Measurements from ENCODE around the gene KLHL29. TPM values are rescaled to one million over a fixed set of nuclear protein-coding genes. Genes with fewer than 3 reads are reported as not detected.
A peak's percentile ranks its signal among the peaks of the same experiment; 100 is the strongest.

KLHL29 gene
- total RNA-seq, 1 donor from 2014 or later = 36.5 TPM

DNA sequence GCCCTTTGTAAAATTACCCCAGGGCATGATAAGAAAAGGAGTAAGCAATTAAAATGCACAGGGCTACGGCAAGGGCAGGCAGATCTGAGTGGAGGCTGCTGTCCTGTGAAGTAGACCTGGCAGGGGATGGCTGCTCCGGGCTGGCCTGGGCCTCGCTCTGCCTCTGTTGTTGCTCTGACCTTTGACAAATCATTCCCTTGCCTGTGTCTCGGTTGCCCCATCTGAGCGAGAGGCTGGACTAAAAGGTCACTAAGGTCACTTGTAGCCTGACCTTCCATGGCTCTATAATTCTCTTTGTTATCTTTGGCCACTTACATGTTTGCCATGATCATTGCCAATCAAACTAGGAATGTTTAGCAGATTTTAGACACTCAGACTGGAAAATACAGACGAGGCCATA, 118.1 kb downstream of the KLHL29 start:
- peaks cover 43% of the 10 kb centered on the region for H3K4me1 Mint-ChIP-seq (ENCODE audit: low read depth, unreplicated experiment)
- no peak overlapping the region for H3K4me3 Mint-ChIP-seq (ENCODE audit: unreplicated experiment)
- DNase-seq = peak; percentile 16
- H3K36me3 Mint-ChIP-seq (ENCODE audit: unreplicated experiment) = no peaks in the 10 kb centered on the region
- no peaks in the 10 kb centered on the region for H3K9me3 Mint-ChIP-seq (ENCODE audit: unreplicated experiment)
- TF ChIP-seq, protein P1, sequence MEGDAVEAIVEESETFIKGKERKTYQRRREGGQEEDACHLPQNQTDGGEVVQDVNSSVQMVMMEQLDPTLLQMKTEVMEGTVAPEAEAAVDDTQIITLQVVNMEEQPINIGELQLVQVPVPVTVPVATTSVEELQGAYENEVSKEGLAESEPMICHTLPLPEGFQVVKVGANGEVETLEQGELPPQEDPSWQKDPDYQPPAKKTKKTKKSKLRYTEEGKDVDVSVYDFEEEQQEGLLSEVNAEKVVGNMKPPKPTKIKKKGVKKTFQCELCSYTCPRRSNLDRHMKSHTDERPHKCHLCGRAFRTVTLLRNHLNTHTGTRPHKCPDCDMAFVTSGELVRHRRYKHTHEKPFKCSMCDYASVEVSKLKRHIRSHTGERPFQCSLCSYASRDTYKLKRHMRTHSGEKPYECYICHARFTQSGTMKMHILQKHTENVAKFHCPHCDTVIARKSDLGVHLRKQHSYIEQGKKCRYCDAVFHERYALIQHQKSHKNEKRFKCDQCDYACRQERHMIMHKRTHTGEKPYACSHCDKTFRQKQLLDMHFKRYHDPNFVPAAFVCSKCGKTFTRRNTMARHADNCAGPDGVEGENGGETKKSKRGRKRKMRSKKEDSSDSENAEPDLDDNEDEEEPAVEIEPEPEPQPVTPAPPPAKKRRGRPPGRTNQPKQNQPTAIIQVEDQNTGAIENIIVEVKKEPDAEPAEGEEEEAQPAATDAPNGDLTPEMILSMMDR (IDR thresholded peaks at IDR 0.05; ENCODE audit: partially characterized antibody, unreplicated experiment) = no peak
- peak overlapping the region; percentile 31 for H3K27ac Mint-ChIP-seq (ENCODE audit: unreplicated experiment)
- peaks cover 1% of the 10 kb centered on the region for H3K27me3 Mint-ChIP-seq (ENCODE audit: unreplicated experiment)

GRCh38 chr2:23503682-23504081, 118.7 kb downstream of the KLHL29 start:
- no peak overlapping the region for H3K4me3 Mint-ChIP-seq (ENCODE audit: unreplicated experiment)
- H3K36me3 Mint-ChIP-seq (ENCODE audit: unreplicated experiment) = no peaks in the 10 kb centered on the region
- no peaks in the 10 kb centered on the region for H3K9me3 Mint-ChIP-seq (ENCODE audit: unreplicated experiment)
- H3K4me1 Mint-ChIP-seq (ENCODE audit: low read depth, unreplicated experiment) = peaks cover 43% of the 10 kb centered on the region
- DNase-seq = no peak
- H3K27me3 Mint-ChIP-seq (ENCODE audit: unreplicated experiment) = peaks cover 1% of the 10 kb centered on the region
- no peak overlapping the region for H3K27ac Mint-ChIP-seq (ENCODE audit: unreplicated experiment)
- TF ChIP-seq, protein P1 (IDR thresholded peaks at IDR 0.05; ENCODE audit: partially characterized antibody, unreplicated experiment) = no peak

- H3K36me3 Mint-ChIP-seq (ENCODE audit: unreplicated experiment) = no peaks in the 10 kb centered on the region
- peaks cover 43% of the 10 kb centered on the region for H3K4me1 Mint-ChIP-seq (ENCODE audit: low read depth, unreplicated experiment)
- no peak overlapping the region for H3K4me3 Mint-ChIP-seq (ENCODE audit: unreplicated experiment)
- peak; percentile 4 for DNase-seq
- peaks cover 3% of the 10 kb centered on the region for H3K27me3 Mint-ChIP-seq (ENCODE audit: unreplicated experiment)
- no peak overlapping the region for H3K27ac Mint-ChIP-seq (ENCODE audit: unreplicated experiment)
- no peaks in the 10 kb centered on the region for H3K9me3 Mint-ChIP-seq (ENCODE audit: unreplicated experiment)
- TF ChIP-seq, protein P1 (IDR thresholded peaks at IDR 0.05; ENCODE audit: partially characterized antibody, unreplicated experiment) = no peak
These were observed 119.6 kb downstream of the KLHL29 start for GRCh38 chr2:23504591-23504990.

DNA sequence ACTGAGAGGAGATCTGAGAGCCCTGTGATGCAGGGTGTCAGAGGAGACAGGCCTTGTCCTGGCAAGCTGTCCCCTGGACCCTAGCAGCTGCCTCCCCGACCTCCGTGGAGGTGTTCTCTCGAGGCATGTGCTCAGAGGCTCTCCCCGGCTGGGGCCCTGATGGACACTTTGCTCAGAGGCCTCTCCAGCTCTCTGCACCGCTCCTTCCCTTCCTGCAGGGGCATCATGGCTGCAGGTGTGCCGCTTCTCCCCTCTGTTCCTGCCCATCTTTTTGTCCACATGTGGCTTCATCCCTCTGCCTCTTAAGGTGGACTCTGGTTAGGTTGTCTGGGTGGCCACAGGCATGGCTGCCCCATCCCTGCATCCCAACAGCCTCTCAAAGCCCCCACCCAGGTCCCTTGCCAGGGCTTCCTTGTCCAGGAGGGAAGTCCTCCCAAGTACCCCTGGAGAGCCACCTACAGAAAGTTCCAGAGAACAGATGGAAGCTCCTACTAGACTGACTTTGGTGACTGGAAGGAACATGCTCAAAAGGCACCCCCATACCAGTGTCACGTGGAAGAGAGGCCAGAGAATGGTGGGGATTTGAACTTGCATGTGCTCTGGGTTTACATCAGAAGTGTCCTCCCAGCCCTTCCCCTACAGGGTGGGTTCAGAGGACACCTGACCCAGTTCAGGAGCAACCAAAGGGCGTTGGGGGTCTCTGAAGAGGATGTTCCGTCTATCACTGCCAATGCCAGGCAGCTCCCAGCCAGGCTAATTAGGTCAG, 120.4 kb downstream of the KLHL29 start:
- TF ChIP-seq, protein P1 (IDR thresholded peaks at IDR 0.05; ENCODE audit: partially characterized antibody, unreplicated experiment) = no peak
- peaks cover 40% of the 10 kb centered on the region for H3K4me1 Mint-ChIP-seq (ENCODE audit: low read depth, unreplicated experiment)
- no peaks in the 10 kb centered on the region for H3K36me3 Mint-ChIP-seq (ENCODE audit: unreplicated experiment)
- H3K9me3 Mint-ChIP-seq (ENCODE audit: unreplicated experiment) = peaks cover 2% of the 10 kb centered on the region
- H3K27ac Mint-ChIP-seq (ENCODE audit: unreplicated experiment) = no peak overlapping the region
- peaks cover 4% of the 10 kb centered on the region for H3K27me3 Mint-ChIP-seq (ENCODE audit: unreplicated experiment)
- H3K4me3 Mint-ChIP-seq (ENCODE audit: unreplicated experiment) = no peak overlapping the region
- DNase-seq = peak; percentile 9

DNA sequence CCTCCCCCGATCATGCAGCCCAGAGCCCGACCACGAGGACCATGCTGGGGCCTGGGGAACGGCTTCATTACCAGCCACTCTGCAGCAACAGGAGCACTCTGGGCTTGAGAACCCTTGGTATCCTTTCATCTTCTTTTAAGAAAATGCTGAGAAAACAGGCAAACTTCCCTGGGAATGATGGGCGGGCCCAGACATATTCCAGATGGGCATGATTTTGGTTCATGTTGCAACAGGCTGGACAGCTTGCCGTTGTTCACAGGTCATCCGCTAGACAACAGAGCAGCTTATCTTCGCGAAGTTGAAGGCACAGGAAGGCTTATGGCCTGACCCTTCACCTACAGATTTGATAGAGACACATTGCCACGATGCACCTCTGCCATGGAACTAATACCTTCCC, 121.0 kb downstream of the KLHL29 start:
- no peaks in the 10 kb centered on the region for H3K36me3 Mint-ChIP-seq (ENCODE audit: unreplicated experiment)
- no peak for DNase-seq
- no peak overlapping the region for H3K4me3 Mint-ChIP-seq (ENCODE audit: unreplicated experiment)
- H3K27ac Mint-ChIP-seq (ENCODE audit: unreplicated experiment) = no peak overlapping the region
- TF ChIP-seq, protein P1 (IDR thresholded peaks at IDR 0.05; ENCODE audit: partially characterized antibody, unreplicated experiment) = no peak
- peaks cover 37% of the 10 kb centered on the region for H3K4me1 Mint-ChIP-seq (ENCODE audit: low read depth, unreplicated experiment)
- H3K27me3 Mint-ChIP-seq (ENCODE audit: unreplicated experiment) = peaks cover 4% of the 10 kb centered on the region
- peaks cover 2% of the 10 kb centered on the region for H3K9me3 Mint-ChIP-seq (ENCODE audit: unreplicated experiment)
